Measurements from ENCODE around the gene KIF2A.

The KIF2A gene

GRCh38 chr5:62386824-62387223 lies 80.8 kb downstream of the KIF2A start:
- DNase-seq: no peak

GRCh38 chr5:62395210-62395950 lies 89.4 kb downstream of the KIF2A start:
- DNase-seq: no peak

- DNase-seq: peak; percentile 92
These were observed 97.6 kb downstream of the KIF2A start, which contains the start of gene DIMT1 for GRCh38 chr5:62403411-62404250. TSS of gene DIMT1 (minus strand) at chr5:62403905. CDS start at chr5:62403772, 133 bp downstream.

- peak; percentile 98 for DNase-seq
These were observed 106.7 kb downstream of the KIF2A start, which contains the start of gene IPO11 for GRCh38 chr5:62412549-62413329. TSS of gene IPO11 (plus strand) at chr5:62412763. CDS start at chr5:62437280, 24,517 bp downstream.

- no peak for DNase-seq
These were observed 107.7 kb downstream of the KIF2A start for GRCh38 chr5:62413711-62414110.

- DNase-seq: no peak
These were observed 112.6 kb downstream of the KIF2A start for GRCh38 chr5:62418462-62419076.

- no peak for DNase-seq
These were observed 113.6 kb downstream of the KIF2A start for GRCh38 chr5:62419609-62420008.

GRCh38 chr5:62421414-62421813 lies 115.4 kb downstream of the KIF2A start:
- no peak for DNase-seq

- no peak for DNase-seq
These were observed 118.8 kb downstream of the KIF2A start for GRCh38 chr5:62424763-62425162.

- DNase-seq: no peak
These were observed 126.0 kb downstream of the KIF2A start for GRCh38 chr5:62431735-62432620.

- DNase-seq: no peak
These were observed 126.6 kb downstream of the KIF2A start for GRCh38 chr5:62432621-62433064.

Measured in central memory CD4-positive, alpha-beta T cell (primary cell).